GM19467 (cell line): ENCODE measurements around the gene TRA2B.

Experiments
- ATAC-seq: cut with Tn5 transposase; IDR thresholded peaks from one replicate; pipeline ENCODE4 v1.9.1; 2021; ENCODE audit warnings: mild to moderate bottlenecking, moderate library complexity; ENCODE audit not compliant: unreplicated experiment

TRA2B gene

DNA sequence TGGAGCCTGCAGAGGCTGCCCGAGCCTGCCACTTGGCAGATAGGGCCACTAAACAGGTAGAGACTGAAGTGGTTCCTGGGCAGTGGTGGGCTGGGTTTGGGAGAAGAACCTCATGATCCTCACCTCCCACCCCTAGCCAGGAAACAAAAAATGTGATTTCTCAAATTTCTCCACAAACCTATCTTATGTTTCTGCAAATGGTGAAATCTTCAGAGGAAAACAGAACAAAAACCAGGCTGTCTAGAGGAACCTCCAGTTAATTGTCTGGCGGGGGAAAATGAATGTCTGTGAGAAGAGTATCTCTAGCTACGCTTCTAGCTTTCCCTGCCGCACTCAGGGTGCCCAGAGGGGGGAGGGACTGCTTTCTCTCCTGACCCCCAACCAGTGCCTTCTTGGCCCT lies 55.9 kb downstream of the TRA2B start:
- no peak for ATAC-seq

DNA sequence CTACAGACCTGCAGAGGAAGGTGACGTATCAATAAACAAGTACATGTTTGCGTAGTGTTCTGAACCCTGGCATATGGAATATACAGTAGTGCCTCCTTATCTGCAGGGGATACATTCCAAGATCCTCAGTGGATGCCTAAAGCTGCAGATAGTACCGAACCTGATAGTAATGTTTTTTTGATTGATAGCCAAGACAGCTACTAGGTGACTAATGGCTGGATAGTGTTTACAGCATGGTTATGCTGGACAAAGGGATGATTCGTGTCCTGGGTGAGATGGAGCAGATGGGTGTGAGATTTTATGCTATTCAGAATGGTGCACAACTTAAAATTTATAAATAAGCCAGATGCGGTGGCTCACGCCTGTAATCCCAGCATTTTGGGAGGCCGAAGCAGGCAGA lies 57.2 kb downstream of the TRA2B start:
- ATAC-seq: no peak

DNA sequence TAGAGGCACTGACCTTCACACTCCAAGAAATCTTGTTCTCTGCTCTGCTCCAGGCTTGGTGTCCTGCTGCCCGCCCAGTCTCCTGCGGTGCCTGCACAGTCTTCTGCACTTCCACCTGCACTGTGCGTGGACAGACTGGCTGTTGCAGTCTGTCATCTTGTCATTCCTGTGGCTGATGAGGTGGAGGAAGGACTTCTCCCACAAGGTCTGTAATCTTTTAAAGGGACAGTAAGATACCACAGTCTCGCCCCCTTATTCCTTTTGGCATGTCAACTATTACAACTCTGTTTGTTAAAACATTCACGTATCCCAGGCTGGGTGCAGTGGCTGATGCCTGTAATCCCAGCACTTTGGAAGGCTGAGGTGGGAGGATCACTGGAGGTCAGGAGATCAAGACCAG lies 58.9 kb downstream of the TRA2B start:
- no peak for ATAC-seq

DNA sequence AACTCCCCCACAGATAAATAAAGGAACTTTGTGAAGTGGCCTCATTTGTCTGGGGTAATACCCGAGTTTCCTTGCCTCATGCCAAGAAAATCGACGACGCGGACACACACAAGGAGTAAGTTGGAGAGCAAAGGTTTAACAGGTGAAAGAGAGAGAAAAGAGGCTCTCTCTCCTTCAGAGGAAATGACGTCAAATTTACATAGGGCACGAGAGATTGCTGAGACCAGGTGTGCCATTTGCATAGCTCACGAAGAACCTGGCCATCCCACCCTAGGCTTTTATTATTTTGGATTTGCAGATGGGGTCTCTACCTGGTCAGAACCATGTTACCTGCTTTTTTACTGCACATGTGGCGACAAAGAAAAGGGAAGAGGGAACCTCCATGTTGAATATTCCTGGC lies 63.7 kb downstream of the TRA2B start:
- no peak for ATAC-seq

DNA sequence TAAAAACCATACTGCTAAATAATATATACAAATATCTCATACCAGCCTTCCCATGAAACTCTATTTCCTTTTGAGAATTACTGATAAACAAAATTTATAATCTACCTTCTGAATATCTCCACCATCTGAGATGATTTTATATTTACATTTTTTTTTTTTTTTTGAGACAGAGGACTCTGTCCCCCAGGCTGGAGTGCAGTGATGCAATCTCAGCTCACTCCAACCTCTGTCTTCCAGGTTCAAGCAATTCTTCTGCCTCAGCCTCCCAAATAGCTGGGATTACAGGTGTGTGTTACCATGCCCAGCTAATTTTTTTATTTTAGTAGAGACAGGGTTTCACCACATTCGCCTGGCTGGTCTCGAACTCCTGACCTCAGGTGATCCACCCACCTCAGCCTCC lies 70.2 kb downstream of the TRA2B start:
- ATAC-seq: no peak

DNA sequence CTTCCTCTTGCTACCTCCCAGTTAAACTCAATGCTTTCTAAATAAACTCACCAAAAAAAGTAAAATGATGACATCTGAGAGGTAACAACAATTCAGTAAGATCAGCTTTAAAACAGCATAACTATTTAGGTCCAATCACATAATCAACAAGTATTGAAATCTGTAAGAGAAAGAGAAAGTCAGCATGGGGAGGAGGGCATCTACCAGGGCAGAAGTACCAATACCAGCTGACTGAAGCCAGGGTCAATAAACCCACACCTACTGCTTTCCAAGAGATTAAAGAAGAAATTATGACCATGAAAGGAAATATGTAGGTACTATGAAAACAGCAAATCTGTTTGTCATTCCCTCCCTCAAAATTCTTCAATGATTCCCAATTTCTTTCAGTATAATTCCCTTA lies 70.8 kb downstream of the TRA2B start:
- no peak for ATAC-seq

DNA sequence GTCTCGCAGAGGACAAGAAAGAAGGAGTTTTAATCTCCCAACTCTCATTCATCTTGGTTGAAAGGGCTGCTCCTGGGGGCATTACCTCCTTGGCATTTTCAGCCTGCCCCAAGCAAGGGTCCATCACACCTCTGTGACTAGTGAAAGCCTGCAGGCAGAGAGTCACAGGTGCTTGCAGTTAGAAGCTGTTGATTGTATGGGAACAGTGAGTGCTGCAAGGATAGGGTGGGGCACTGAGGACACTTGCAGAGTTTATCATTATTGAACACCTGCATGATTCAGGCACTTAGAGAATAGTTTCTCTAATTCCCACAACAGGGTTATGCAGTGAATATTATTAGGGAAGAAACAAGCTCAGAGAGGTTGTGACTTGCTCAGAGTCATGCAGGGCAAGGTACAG lies 71.3 kb downstream of the TRA2B start:
- ATAC-seq: no peak
